Ovary (tissue), 3 donors: Measurements from ENCODE around the gene MAMDC4.

Experiments used
- CTCF ChIP-seq, 3 donors: fragments of 450-650 bp in 2 of 3; fragments of 200-600 bp in 1 of 3; IDR thresholded peaks; one replicate each; pipeline versions ENCODE4 v1.5.1 to v1.8.0; 2016 to 2022; ENCODE audit warnings: antibody characterized with exemption in 3 of 3, mild to moderate bottlenecking in 1 of 3
- EP300 ChIP-seq: sonication (generic); formaldehyde crosslinking; IDR thresholded peaks from one replicate; pipeline ENCODE4 v1.6.1; 2017; ENCODE audit warnings: antibody characterized with exemption
- POLR2A ChIP-seq: fragments of 450-650 bp; IDR thresholded peaks from one replicate; pipeline ENCODE4 v1.6.1; 2017; ENCODE audit warnings: antibody characterized with exemption, mild to moderate bottlenecking, moderate library complexity
- donor health status: DM: no; HTN: no; CAD: no.

GRCh38 chr9:136855461-136856078, 3.4 kb downstream of the MAMDC4 start:
- TF ChIP-seq POLR2A (no peak), CTCF (IDR thresholded peaks at IDR 0.05) (no peak), EP300 (no peak)
